Caco-2 (cell line): ENCODE data around the gene RASSF7. TPM values are rescaled to one million over a fixed set of nuclear protein-coding genes. Genes with fewer than 3 reads are reported as not detected.

Source experiments
- BruUV-seq: library from RNA; stranded (reverse); fragments of 400-500 nt; replicated peaks from 2 replicates; lab custom pipeline; 2021; lab: Mats Ljungman, UMichigan
- CTCF ChIA-PET: fragments of 300-600 bp; sonication (Branson Sonifier 250); formaldehyde crosslinking; loops from one replicate; lab custom pipeline; 2022; ENCODE audit warnings: antibody characterized with exemption; lab: Charles Lee
- POLR2A ChIA-PET: fragments of 300-600 bp; sonication (Branson Sonifier 250); formaldehyde crosslinking; loops from one replicate; lab custom pipeline; 2022; ENCODE audit warnings: antibody characterized with exemption; lab: Charles Lee
- DNase-seq, 2 experiments: peaks; one replicate each; pipeline versions ENCODE4 v3.0.0 to v3.0.0-alpha.2; 2020 to 2022
- H3K27me3 ChIP-seq: replicated peaks from 2 replicates; pipeline ENCODE4 v1.6.0; 2011; ENCODE audit warnings: low read length; ENCODE audit not compliant: control insufficient read depth, insufficient read depth
- H3K36me3 ChIP-seq: 2 replicates; pipeline ENCODE4 v1.5.1; 2011; ENCODE audit warnings: low read length; ENCODE audit not compliant: control insufficient read depth, insufficient read depth
- H3K4me1 ChIP-seq: fragments of 250-450 bp; sonication (Bioruptor Pico); 2 replicates; pipeline ENCODE4 v1.5.1; 2020; ENCODE audit warnings: mild to moderate bottlenecking
- H3K4me3 ChIP-seq: 2 replicates; pipeline ENCODE4 v1.5.1; 2011; ENCODE audit warnings: low read depth, mild to moderate bottlenecking, control low read depth, low read length
- H3K9me3 ChIP-seq: fragments of 250-450 bp; sonication (Bioruptor Pico); 2 replicates; pipeline ENCODE4 v1.5.1; 2020; ENCODE audit warnings: mild to moderate bottlenecking, moderate library complexity
- H3K27ac Mint-ChIP-seq: one replicate; pipeline ENCODE4 v1.8.0; 2022; ENCODE audit warnings: mixed read lengths; ENCODE audit not compliant: unreplicated experiment
- H3K27me3 Mint-ChIP-seq: one replicate; pipeline ENCODE4 v1.8.0; 2022; ENCODE audit warnings: mixed read lengths; ENCODE audit not compliant: insufficient read depth, unreplicated experiment
- H3K36me3 Mint-ChIP-seq: one replicate; pipeline ENCODE4 v1.8.0; 2022; ENCODE audit warnings: mild to moderate bottlenecking, mixed read lengths; ENCODE audit not compliant: insufficient read depth, unreplicated experiment
- H3K4me1 Mint-ChIP-seq: one replicate; pipeline ENCODE4 v1.8.0; 2022; ENCODE audit warnings: low read depth, mixed read lengths; ENCODE audit not compliant: unreplicated experiment
- H3K4me3 Mint-ChIP-seq: one replicate; pipeline ENCODE4 v1.8.0; 2022; ENCODE audit warnings: mild to moderate bottlenecking, moderate library complexity, mixed read lengths; ENCODE audit not compliant: unreplicated experiment
- H3K9me3 Mint-ChIP-seq: one replicate; pipeline ENCODE4 v1.8.0; 2022; ENCODE audit warnings: mixed read lengths; ENCODE audit not compliant: unreplicated experiment
- CTCF ChIP-seq, 2 experiments: fragments of 200-600 bp in 1 of 2; IDR thresholded peaks; 1 replicate in 1 of 2; 2 replicates in 1 of 2; pipeline versions ENCODE4 v1.5.1 to v1.8.0; 2011 to 2022; ENCODE audit warnings: antibody characterized with exemption in 1 of 2, control low read depth in 1 of 2, inconsistent platforms in 1 of 2, low read depth in 1 of 2, low read length in 1 of 2, mild to moderate bottlenecking in 1 of 2, moderate library complexity in 1 of 2; ENCODE audit not compliant: insufficient read depth in 1 of 2, severe bottlenecking in 1 of 2, unreplicated experiment in 1 of 2
- intact Hi-C: fragments of 100-400 bp; cut with micrococcal nuclease; formaldehyde crosslinking; loops from one replicate; pipeline ENCODE4 v1.10.0; 2022; ENCODE audit not compliant: unreplicated experiment
- total RNA-seq: library from RNA; stranded (reverse); gene quantifications from 2 replicates; pipeline ENCODE4 v1.2.3, GENCODE V29; 2022

Gene RASSF7
- total RNA-seq, 1 experiment from 2014 or later: 65.5 TPM

- no peaks in the 10 kb centered on the region for H3K9me3 Mint-ChIP-seq
- H3K27me3 Mint-ChIP-seq: no peaks in the 10 kb centered on the region
- H3K27me3 ChIP-seq: no peaks in the 10 kb centered on the region
- no peak overlapping the region for H3K4me3 Mint-ChIP-seq
- H3K4me1 Mint-ChIP-seq: peaks cover 14% of the 10 kb centered on the region
- peaks cover 36% of the 10 kb centered on the region for H3K36me3 Mint-ChIP-seq
- DNase-seq: no peak
- ChIA-PET POLR2A (no interaction called here), CTCF (no interaction called here)
- no peaks in the 10 kb centered on the region for H3K9me3 ChIP-seq
- no TSS peak for BruUV-seq
- H3K4me1 ChIP-seq: peaks cover 37% of the 10 kb centered on the region
- peak overlapping the region; percentile 78 for H3K27ac Mint-ChIP-seq
- H3K36me3 ChIP-seq: peaks cover 7% of the 10 kb centered on the region
- intact Hi-C loops: loop anchor here (10.0 kb wide), 1 partner anchor 166 kb away; no protein-coding TSS in a partner anchor
- H3K4me3 ChIP-seq: no peak overlapping the region
- no peak for TF ChIP-seq CTCF (IDR thresholded peaks at IDR 0.05; ENCODE audit: insufficient read depth in 1 of 2, low read depth in 1 of 2, low read length in 1 of 2, severe bottlenecking in 1 of 2, unreplicated experiment in 1 of 2)
Measured at GRCh38 chr11:558503-558902, 2.3 kb upstream of the RASSF7 start.

GRCh38 chr11:559020-559620 is 1.6 kb upstream of the RASSF7 start:
- DNase-seq: peak in 1 of 2 experiments; percentile 41
- H3K36me3 Mint-ChIP-seq: peaks cover 42% of the 10 kb centered on the region
- peaks cover 14% of the 10 kb centered on the region for H3K4me1 Mint-ChIP-seq
- H3K36me3 ChIP-seq: peaks cover 8% of the 10 kb centered on the region
- no peaks in the 10 kb centered on the region for H3K27me3 Mint-ChIP-seq
- peaks cover 37% of the 10 kb centered on the region for H3K4me1 ChIP-seq
- no peak overlapping the region for H3K4me3 ChIP-seq
- no peaks in the 10 kb centered on the region for H3K9me3 Mint-ChIP-seq
- no peaks in the 10 kb centered on the region for H3K9me3 ChIP-seq
- no peaks in the 10 kb centered on the region for H3K27me3 ChIP-seq
- ChIA-PET POLR2A (interaction anchor here (0.5 to 1.4 kb wide), 2 partner anchors 17 to 203 kb away, joined by 7 to 10 read pairs; partner anchors contain the start of gene PHRF1), CTCF (interaction anchor here (0.5 to 1.5 kb wide), 2 partner anchors 17 to 86 kb away, joined by 4 to 5 read pairs; no protein-coding TSS in a partner anchor)
- peak overlapping the region; percentile 78 for H3K27ac Mint-ChIP-seq
- intact Hi-C loops: loop anchor here (10.0 kb wide), 1 partner anchor 166 kb away; no protein-coding TSS in a partner anchor
- H3K4me3 Mint-ChIP-seq: no peak overlapping the region
- TF ChIP-seq CTCF (IDR thresholded peaks at IDR 0.05; ENCODE audit: insufficient read depth in 1 of 2, low read depth in 1 of 2, low read length in 1 of 2, severe bottlenecking in 1 of 2, unreplicated experiment in 1 of 2): no peak
- no TSS peak for BruUV-seq

- H3K36me3 Mint-ChIP-seq: peaks cover 49% of the 10 kb centered on the region
- H3K4me3 Mint-ChIP-seq: peak overlapping the region; percentile 90
- peaks cover 14% of the 10 kb centered on the region for H3K4me1 Mint-ChIP-seq
- ChIA-PET CTCF (interaction anchor here (0.5 to 1.5 kb wide), 3 partner anchors 16 to 173 kb away, joined by 4 to 5 read pairs (median 4); no protein-coding TSS in a partner anchor), POLR2A (interaction anchor here (0.5 to 1.4 kb wide), 3 partner anchors 9 to 204 kb away, joined by 7 to 10 read pairs (median 7); partner anchors contain the start of gene PHRF1)
- peak overlapping the region; percentile 68 for H3K4me3 ChIP-seq
- TF ChIP-seq CTCF (IDR thresholded peaks at IDR 0.05; ENCODE audit: insufficient read depth in 1 of 2, low read depth in 1 of 2, low read length in 1 of 2, severe bottlenecking in 1 of 2, unreplicated experiment in 1 of 2): no peak
- no peaks in the 10 kb centered on the region for H3K9me3 ChIP-seq
- H3K27me3 Mint-ChIP-seq: no peaks in the 10 kb centered on the region
- H3K4me1 ChIP-seq: peaks cover 33% of the 10 kb centered on the region
- BruUV-seq: TSS peak; percentile 68
- H3K27me3 ChIP-seq: no peaks in the 10 kb centered on the region
- H3K9me3 Mint-ChIP-seq: no peaks in the 10 kb centered on the region
- H3K27ac Mint-ChIP-seq: peak overlapping the region; percentile 78
- peak; percentile 63 to 79 for DNase-seq
- intact Hi-C loops: loop anchor here (1.0 to 10.0 kb wide), 5 partner anchors 8 to 165 kb away; partner anchors contain the start of genes DEAF1, PHRF1 and TMEM80
- peaks cover 8% of the 10 kb centered on the region for H3K36me3 ChIP-seq
Measured at GRCh38 chr11:559712-560304, 962 bp upstream of the RASSF7 start.
